ENCODE results near the gene CFAP53. TPM values are rescaled to one million over a fixed set of nuclear protein-coding genes. Genes with fewer than 3 reads are reported as not detected.

CFAP53 gene
- total and polyA plus RNA-seq, 2 of the 13 experiments (the other 11 are each of a cell fraction or from before 2014, with no cell fraction given) = 0.05 to 0.07 TPM

DNA sequence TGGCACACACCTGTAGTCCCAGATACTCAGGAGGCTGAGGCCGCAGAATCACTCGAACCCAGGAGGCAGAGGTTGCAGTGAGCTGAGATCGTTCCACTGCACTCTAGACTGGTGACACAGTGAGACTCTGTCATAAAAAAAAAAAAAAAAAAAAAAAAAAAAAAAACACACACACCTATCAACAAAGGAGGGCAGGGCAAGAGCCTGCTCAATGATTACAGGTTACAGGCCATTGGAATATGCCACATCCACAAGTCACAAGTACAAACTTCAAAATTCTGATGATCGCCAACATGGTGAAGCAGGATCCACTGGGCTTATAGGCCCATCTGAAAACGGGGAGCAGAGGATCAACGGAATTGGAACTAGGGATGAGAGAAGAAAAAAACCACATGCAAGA, 77.6 kb downstream of the CFAP53 start:
- in situ Hi-C loops (cut with HindIII; ENCODE audit: extremely low pct_ligation_motif_present, low pct_unique_long_range_greater_than_20kb) = no loop called here

More for the DNA sequence above, 77.6 kb downstream of the CFAP53 start:
- no peaks in the 10 kb centered on the region for H3K27me3 ChIP-seq (ENCODE audit: control insufficient read depth in 1 of 2, insufficient read depth in 2 of 2, low read length in 2 of 2)
- H3K36me3 ChIP-seq (replicated peaks in 1 of 2; ENCODE audit: control insufficient read depth in 1 of 2, insufficient read depth in 2 of 2, low read length in 2 of 2) = no peaks in the 10 kb centered on the region
- no peaks in the 10 kb centered on the region for H4K20me1 ChIP-seq (ENCODE audit: insufficient read depth, low read length)
- WGBS (ENCODE audit: low lambda C conversion rate) = 75% methylated on average over 5 of the region's 6 CpGs
- DNase-seq (ENCODE audit: low spot score) (no peak), ATAC-seq (no peak), FAIRE-seq (no peak)
- peaks cover 50% of the 10 kb centered on the region for H3K4me1 ChIP-seq (ENCODE audit: insufficient read depth, low read length)
- TF ChIP-seq MIER2 (CRISPR knock-in tag; IDR thresholded peaks at IDR 0.05) = no peak
- no peak for TF ChIP-seq ZNF660 (CRISPR knock-in tag; IDR thresholded peaks at IDR 0.05; ENCODE audit: borderline replicate concordance, low read depth)
- TF ChIP-seq ETV6 (CRISPR knock-in tag; conservative IDR thresholded peaks at IDR 0.05) = no peak
- TF ChIP-seq THYN1 (CRISPR knock-in tag; IDR thresholded peaks at IDR 0.05; ENCODE audit: borderline replicate concordance, low read depth) = no peak
- TF ChIP-seq SOX6 (IDR thresholded peaks at IDR 0.05) = no peak
- TF ChIP-seq SOX6 (CRISPR knock-in tag; IDR thresholded peaks at IDR 0.05) = no peak
- TF ChIP-seq TIGD3 (CRISPR knock-in tag; IDR thresholded peaks at IDR 0.05; ENCODE audit: borderline replicate concordance) = no peak
- TF ChIP-seq IRF9 (CRISPR knock-in tag; IDR thresholded peaks at IDR 0.05; ENCODE audit: borderline replicate concordance) = no peak
- TF ChIP-seq ZFYVE20 (CRISPR knock-in tag; IDR thresholded peaks at IDR 0.05; ENCODE audit: borderline replicate concordance, low read depth) = no peak
- ChIA-PET POLR2A (no interaction called here), CTCF (ENCODE audit: low intra/inter-chr PET ratio, low total read pairs) (no interaction called here)
- intact Hi-C loops (cut with micrococcal nuclease; ENCODE audit: unreplicated experiment) = no loop called here
- no peak overlapping the region for H3K27ac ChIP-seq (ENCODE audit: extremely low read length, insufficient read depth, low read length)
- no peaks in the 10 kb centered on the region for H3K9me3 ChIP-seq (ENCODE audit: low read length)
- no peak overlapping the region for H3K9ac ChIP-seq (ENCODE audit: insufficient read depth, low read depth, low read length)
- H3K4me2 ChIP-seq (ENCODE audit: low read depth, low read length) = no peak overlapping the region
- no TSS peak for BruUV-seq (replicated peaks)
- peaks cover 13% of the 10 kb centered on the region for H3K79me2 ChIP-seq (ENCODE audit: insufficient read depth, low read length)
- no peak overlapping the region for H3K4me3 ChIP-seq (replicated peaks in 1 of 3; ENCODE audit: insufficient read depth in 1 of 3, low read depth in 2 of 3, low read length in 3 of 3)
- H2AFZ ChIP-seq (ENCODE audit: low read length) = no peak overlapping the region
